K562 (cell line): Measurements from ENCODE around the gene KATNB1. TPM values are rescaled to one million over a fixed set of nuclear protein-coding genes. Genes with fewer than 3 reads are reported as not detected.

Source experiments
- ATAC-seq: fragments of 200-7000 bp; cut with Tn5 transposase; 3 replicates; pipeline ENCODE4 v1.9.1; 2020; ENCODE audit warnings: moderate library complexity
- BruUV-seq: library from RNA; stranded (reverse); fragments of 400-500 nt; replicated peaks from 2 replicates; lab custom pipeline; 2021; lab: Mats Ljungman, UMichigan
- CTCF ChIA-PET: fragments of 300-600 bp; formaldehyde crosslinking; extraction: SDS; loops from one replicate; lab custom pipeline; 2021; ENCODE audit warnings: low intra/inter-chr PET ratio; lab: Yijun Ruan, JAX
- POLR2A ChIA-PET: fragments of 300-600, 350-650 bp; sonication (Branson Sonifier 250); formaldehyde crosslinking; extraction: SDS; loops from one replicate; lab custom pipeline; 2021; ENCODE audit warnings: antibody characterized with exemption, inconsistent platforms; lab: Yijun Ruan, JAX
- DNase-seq, 4 experiments: peaks; one replicate each; pipeline versions ENCODE4 v3.0.0 to v3.0.0-alpha.2; 2011 to 2018; ENCODE audit warnings: low spot score in 3 of 4, mixed read lengths in 3 of 4; ENCODE audit errors: extremely low read depth in 1 of 4
- FAIRE-seq: peaks from 2 replicates; lab custom pipeline; 2011; peaks lifted over from hg19 to GRCh38; lab: Jason Lieb, UNC
- H2AFZ ChIP-seq: 2 replicates; pipeline ENCODE4 v1.6.0; 2011; ENCODE audit warnings: low read depth, low read length, control low read depth, inconsistent platforms
- H3K27ac ChIP-seq: fragments of 200-600 bp; 3 replicates; pipeline ENCODE4 v1.8.0; 2011; ENCODE audit warnings: low read depth, mild to moderate bottlenecking, control low read depth, inconsistent platforms, low read length, moderate library complexity, mixed read lengths; ENCODE audit errors: extremely low read depth
- H3K27me3 ChIP-seq, 2 experiments: fragments of 300-600 bp in 1 of 2; 2 replicates in 1 of 2; 3 replicates in 1 of 2; pipeline versions ENCODE4 v1.6.0 to v1.8.0; 2011; ENCODE audit warnings: inconsistent platforms in 2 of 2, low read length in 2 of 2, mild to moderate bottlenecking in 1 of 2, mixed read lengths in 1 of 2, moderate library complexity in 1 of 2; ENCODE audit not compliant: control insufficient read depth in 2 of 2, insufficient read depth in 2 of 2
- H3K36me3 ChIP-seq: fragments of 300-600 bp; 3 replicates; pipeline ENCODE4 v1.8.0; 2011; ENCODE audit warnings: mild to moderate bottlenecking, low read length, inconsistent platforms; ENCODE audit not compliant: control insufficient read depth, insufficient read depth
- H3K4me1 ChIP-seq, 2 experiments: fragments of 200-600 bp in 1 of 2; replicated peaks in 1 of 2; 2 replicates in 1 of 2; 3 replicates in 1 of 2; pipeline versions ENCODE4 v1.5.1 to v1.8.0; 2011; ENCODE audit warnings: inconsistent platforms in 2 of 2, low read length in 2 of 2, mild to moderate bottlenecking in 1 of 2, mixed read lengths in 1 of 2, moderate library complexity in 1 of 2; ENCODE audit not compliant: control insufficient read depth in 2 of 2, insufficient read depth in 2 of 2
- H3K4me2 ChIP-seq: 2 replicates; pipeline ENCODE4 v1.6.1; 2011; ENCODE audit warnings: low read length, control low read depth, inconsistent platforms, mixed read lengths; ENCODE audit not compliant: insufficient read depth
- H3K4me3 ChIP-seq: fragments of 200-600 bp; sonication (generic), shearing (Covaris generic); 2 replicates; pipeline ENCODE4 v1.5.1; 2016; ENCODE audit warnings: control low read depth, inconsistent platforms
- H3K79me2 ChIP-seq: fragments of 200-600 bp; 3 replicates; pipeline ENCODE4 v1.8.0; 2011; ENCODE audit warnings: low read length, inconsistent platforms; ENCODE audit not compliant: control insufficient read depth, insufficient read depth
- H3K9ac ChIP-seq, 2 experiments: 2 replicates each; pipeline versions ENCODE4 v1.6.0 to v1.6.1; 2011; ENCODE audit warnings: low read depth in 2 of 2, low read length in 2 of 2, control low read depth in 1 of 2, inconsistent platforms in 1 of 2, mild to moderate bottlenecking in 1 of 2, mixed read lengths in 1 of 2; ENCODE audit not compliant: insufficient read depth in 1 of 2
- H3K9me1 ChIP-seq: one replicate; pipeline ENCODE4 v1.6.0; 2011; ENCODE audit warnings: inconsistent platforms, mild to moderate bottlenecking, low read length, moderate library complexity; ENCODE audit not compliant: control insufficient read depth, insufficient read depth
- H3K9me3 ChIP-seq: replicated peaks from 2 replicates; pipeline ENCODE4 v1.5.1; 2011; ENCODE audit warnings: low read depth, low read length, inconsistent platforms; ENCODE audit not compliant: control insufficient read depth, insufficient read depth
- H4K20me1 ChIP-seq: replicated peaks from 2 replicates; pipeline ENCODE4 v1.6.1; 2011; ENCODE audit warnings: low read length, inconsistent platforms, mixed read lengths; ENCODE audit not compliant: control insufficient read depth, insufficient read depth
- USF2 ChIP-seq: sonication (generic); formaldehyde crosslinking; IDR thresholded peaks from 2 replicates; pipeline ENCODE4 v1.5.0; 2020; ENCODE audit warnings: missing genetic modification reagents
- ZNF395 ChIP-seq: fragments of 200-800 bp; sonication (Bioruptor generic); IDR thresholded peaks from 2 replicates; pipeline ENCODE4 v1.6.1; 2017; ENCODE audit warnings: missing genetic modification characterization, missing compliant biosample characterization
- WGBS: fragments of 100-300 bp; shearing (Covaris generic); methylation state at CpG from one replicate; pipeline ENCODE4 v1.1.6; 2016; ENCODE audit warnings: low coverage, mixed read lengths; ENCODE audit not compliant: insufficient coverage; ENCODE audit errors: missing lambda C conversion rate; 5-methylcytosine and 5-hydroxymethylcytosine counted together
- in situ Hi-C: fragments of 300-500 bp; cut with MboI; formaldehyde crosslinking; loops from 4 replicates; pipeline ENCODE4 v1.15.0; 2018; ENCODE audit warnings: inconsistent platforms, mixed read lengths
- intact Hi-C: fragments of 100-400 bp; cut with micrococcal nuclease; formaldehyde crosslinking; loops from 2 replicates; pipeline ENCODE4 v1.14.2; 2022
- polyA plus RNA-seq, 8 experiments: library from polyadenylated mRNA; depleted of rRNA in 4 of 8; stranded (reverse) in 5 of 8; unstranded in 3 of 8; fragments of >200 nt; fragmentation: Nextera tagmentation in 2 of 8; fragmentation: Illumina TruSeq in 1 of 8; extraction: Ambion mirVana in 2 of 8; extraction: Trizol in 1 of 8; gene quantifications; 2 replicates each; pipeline versions ENCODE4 v1.2.1 to v1.2.3, GENCODE V29; 2011 to 2014; ENCODE audit warnings: inconsistent platforms in 1 of 8, missing spikeins in 1 of 8
- total RNA-seq, 7 experiments: library from RNA; depleted of rRNA in 6 of 7; stranded (reverse); fragments of >200 nt in 6 of 7; fragmentation: Illumina TruSeq in 2 of 7; extraction: Trizol in 2 of 7; gene quantifications; 2 replicates each; pipeline versions ENCODE4 v1.2.1 to v1.2.3, GENCODE V29; 2011 to 2021; ENCODE audit warnings: low replicate concordance in 1 of 7

Gene KATNB1
- total and polyA plus RNA-seq, 9 of the 15 experiments (the other 6 are each of a cell fraction or from before 2014, with no cell fraction given), result 1.2 to 52.6 (median 21.9) TPM

DNA sequence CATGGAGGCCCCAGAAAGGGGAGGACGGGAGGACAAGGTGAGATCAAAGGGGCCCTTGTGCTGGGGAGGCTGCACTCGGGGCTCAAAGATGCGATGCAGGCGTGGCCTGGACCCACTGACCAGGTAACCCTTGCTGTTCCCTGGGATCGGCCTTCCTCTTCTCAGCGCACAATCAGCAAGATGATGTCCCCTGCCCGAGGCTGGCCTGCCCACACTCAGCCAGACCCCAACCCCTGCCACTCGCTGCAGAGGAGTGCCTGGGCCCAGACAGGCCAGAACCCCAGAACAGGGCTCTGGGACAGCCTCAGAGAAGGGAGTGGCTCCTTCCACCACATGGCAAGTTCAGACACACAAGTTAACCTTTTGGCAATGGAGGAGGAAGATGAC, 51.9 kb downstream of the KATNB1 start:
- peaks cover 73% of the 10 kb centered on the region; the same call in 2 of the 3 replicates for H3K36me3 ChIP-seq
- H3K27ac ChIP-seq, result no peak overlapping the region
- intact Hi-C loops (no loop called here), in situ Hi-C loops (no loop called here)
- no peaks in the 10 kb centered on the region for H4K20me1 ChIP-seq
- 74% methylated on average over 6 of the region's 8 CpGs for WGBS
- ChIA-PET CTCF (no interaction called here), POLR2A (interaction anchor here (4.3 kb wide), 1 partner anchor 13 kb away, joined by 20 read pairs; the partner anchor contains the start of gene KIFC3)
- no peak overlapping the region for H2AFZ ChIP-seq
- H3K4me1 ChIP-seq, result peaks cover 0 to 23% of the 10 kb centered on the region in 2 experiments; a peak in 1 of 5 replicates
- no peak overlapping the region for H3K4me3 ChIP-seq
- TF ChIP-seq USF2 (CRISPR knock-in tag) (no peak), ZNF395 (no peak)
- H3K9me3 ChIP-seq, result no peaks in the 10 kb centered on the region
- H3K9me1 ChIP-seq, result no peaks in the 10 kb centered on the region
- no peak for ATAC-seq
- no peak overlapping the region for H3K4me2 ChIP-seq
- no peak for FAIRE-seq
- H3K79me2 ChIP-seq, result no peaks in the 10 kb centered on the region
- H3K27me3 ChIP-seq, result no peaks in the 10 kb centered on the region
- DNase-seq, result no peak
- H3K9ac ChIP-seq, result no peak overlapping the region; a peak in 1 of 4 replicates
- no TSS peak for BruUV-seq
